PFSK-1 (cell line): ENCODE measurements around the gene EIF2S3.

Experiments used
- POLR2AphosphoS5 ChIP-seq: IDR thresholded peaks from 2 replicates; pipeline ENCODE4 v1.6.1; 2012; ENCODE audit warnings: low read depth, mild to moderate bottlenecking, control low read depth, low read length, moderate library complexity
- TAF1 ChIP-seq: IDR thresholded peaks from 2 replicates; pipeline ENCODE4 v1.6.1; 2012; ENCODE audit warnings: low read length, control low read depth, borderline replicate concordance; ENCODE audit not compliant: insufficient read depth
- TF ChIP-seq, protein P1 (sequence below), 2 experiments: IDR thresholded peaks; 2 replicates each; pipeline versions ENCODE4 v1.6.1 to v1.8.0; 2011 to 2012; ENCODE audit warnings: low read depth in 2 of 2, low read length in 2 of 2, control low read depth in 1 of 2, inconsistent platforms in 1 of 2, mild to moderate bottlenecking in 1 of 2, moderate library complexity in 1 of 2; ENCODE audit not compliant: insufficient read depth in 1 of 2

DNA sequence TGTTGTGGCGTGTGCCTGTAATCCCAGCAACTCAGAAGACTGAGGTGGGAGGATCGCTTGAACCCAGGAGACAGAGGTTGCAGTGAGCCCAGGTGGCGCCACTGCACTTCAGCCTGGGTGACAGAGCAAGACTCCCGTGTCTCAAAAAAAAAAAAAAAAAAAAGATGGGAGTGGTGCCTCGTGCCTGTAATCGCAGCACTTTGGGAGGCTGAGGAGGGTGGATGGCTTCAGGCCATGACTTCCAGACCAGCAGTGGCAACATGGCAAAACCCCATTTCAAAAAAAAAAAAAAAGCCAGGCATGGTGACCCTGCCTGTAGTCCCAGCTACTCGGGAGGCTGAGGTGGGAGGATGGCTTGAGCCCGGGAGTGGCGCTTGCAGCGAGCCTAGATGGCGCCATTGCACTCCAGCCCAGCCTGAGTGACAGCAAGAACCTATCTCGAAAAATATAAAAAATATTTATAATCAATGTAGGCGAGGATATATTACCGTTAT is 27.0 kb downstream of the EIF2S3 start:
- TF ChIP-seq, protein P1, sequence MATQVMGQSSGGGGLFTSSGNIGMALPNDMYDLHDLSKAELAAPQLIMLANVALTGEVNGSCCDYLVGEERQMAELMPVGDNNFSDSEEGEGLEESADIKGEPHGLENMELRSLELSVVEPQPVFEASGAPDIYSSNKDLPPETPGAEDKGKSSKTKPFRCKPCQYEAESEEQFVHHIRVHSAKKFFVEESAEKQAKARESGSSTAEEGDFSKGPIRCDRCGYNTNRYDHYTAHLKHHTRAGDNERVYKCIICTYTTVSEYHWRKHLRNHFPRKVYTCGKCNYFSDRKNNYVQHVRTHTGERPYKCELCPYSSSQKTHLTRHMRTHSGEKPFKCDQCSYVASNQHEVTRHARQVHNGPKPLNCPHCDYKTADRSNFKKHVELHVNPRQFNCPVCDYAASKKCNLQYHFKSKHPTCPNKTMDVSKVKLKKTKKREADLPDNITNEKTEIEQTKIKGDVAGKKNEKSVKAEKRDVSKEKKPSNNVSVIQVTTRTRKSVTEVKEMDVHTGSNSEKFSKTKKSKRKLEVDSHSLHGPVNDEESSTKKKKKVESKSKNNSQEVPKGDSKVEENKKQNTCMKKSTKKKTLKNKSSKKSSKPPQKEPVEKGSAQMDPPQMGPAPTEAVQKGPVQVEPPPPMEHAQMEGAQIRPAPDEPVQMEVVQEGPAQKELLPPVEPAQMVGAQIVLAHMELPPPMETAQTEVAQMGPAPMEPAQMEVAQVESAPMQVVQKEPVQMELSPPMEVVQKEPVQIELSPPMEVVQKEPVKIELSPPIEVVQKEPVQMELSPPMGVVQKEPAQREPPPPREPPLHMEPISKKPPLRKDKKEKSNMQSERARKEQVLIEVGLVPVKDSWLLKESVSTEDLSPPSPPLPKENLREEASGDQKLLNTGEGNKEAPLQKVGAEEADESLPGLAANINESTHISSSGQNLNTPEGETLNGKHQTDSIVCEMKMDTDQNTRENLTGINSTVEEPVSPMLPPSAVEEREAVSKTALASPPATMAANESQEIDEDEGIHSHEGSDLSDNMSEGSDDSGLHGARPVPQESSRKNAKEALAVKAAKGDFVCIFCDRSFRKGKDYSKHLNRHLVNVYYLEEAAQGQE (IDR thresholded peaks at IDR 0.05; ENCODE audit: insufficient read depth in 1 of 2, low read depth in 2 of 2, low read length in 2 of 2) = no peak
- TF ChIP-seq POLR2AphosphoS5 (no peak), TAF1 (no peak)
